GM23338 (cell line): Measurements from ENCODE around the gene KLRG1. TPM values are rescaled to one million over a fixed set of nuclear protein-coding genes. Genes with fewer than 3 reads are reported as not detected.

Experiments
- ATAC-seq: fragments of 200-7000 bp; cut with Tn5 transposase; 3 replicates; pipeline ENCODE4 v1.9.1; 2020
- DNase-seq: peaks from one replicate; pipeline ENCODE4 v3.0.0-alpha.2; 2015; ENCODE audit warnings: low spot score
- H2AFZ ChIP-seq: fragments of 200-600 bp; sonication (generic); 2 replicates; pipeline ENCODE4 v1.8.0; 2016; ENCODE audit warnings: antibody characterized with exemption, mild to moderate bottlenecking, moderate library complexity
- H3F3A ChIP-seq: fragments of 200-600 bp; sonication (generic); replicated peaks from 2 replicates; pipeline ENCODE4 v1.8.0; 2017; ENCODE audit warnings: antibody characterized with exemption, mixed run types, low read depth
- H3K27ac ChIP-seq: fragments of 200-600 bp; sonication (generic); 2 replicates; pipeline ENCODE4 v1.6.1; 2016; ENCODE audit warnings: low read depth
- H3K27me3 ChIP-seq: fragments of 200-600 bp; sonication (generic); 2 replicates; pipeline ENCODE4 v1.8.0; 2016; ENCODE audit warnings: mild to moderate bottlenecking, mixed run types, moderate library complexity; ENCODE audit not compliant: insufficient read depth
- H3K36me3 ChIP-seq: fragments of 200-600 bp; sonication (generic); 2 replicates; pipeline ENCODE4 v1.8.0; 2016; ENCODE audit warnings: mild to moderate bottlenecking; ENCODE audit not compliant: insufficient read depth
- H3K4me1 ChIP-seq: fragments of 200-600 bp; sonication (generic); 2 replicates; pipeline ENCODE4 v1.8.0; 2016; ENCODE audit warnings: mild to moderate bottlenecking, moderate library complexity; ENCODE audit not compliant: insufficient read depth
- H3K4me2 ChIP-seq: fragments of 200-600 bp; sonication (generic); 2 replicates; pipeline ENCODE4 v1.7.1; 2017; ENCODE audit warnings: mixed run types
- H3K4me3 ChIP-seq: fragments of 200-600 bp; sonication (generic); 2 replicates; pipeline ENCODE4 v1.6.1; 2016; ENCODE audit warnings: mixed run types
- H3K79me2 ChIP-seq: fragments of 200-600 bp; sonication (generic); replicated peaks from 2 replicates; pipeline ENCODE4 v1.8.0; 2017; ENCODE audit warnings: mild to moderate bottlenecking; ENCODE audit not compliant: insufficient read depth
- H3K9me2 ChIP-seq: fragments of 200-600 bp; sonication (generic); 2 replicates; pipeline ENCODE4 v1.8.0; 2017; ENCODE audit not compliant: insufficient read depth
- H4K20me1 ChIP-seq: fragments of 200-600 bp; sonication (generic); replicated peaks from 2 replicates; pipeline ENCODE4 v1.8.0; 2017; ENCODE audit warnings: mild to moderate bottlenecking; ENCODE audit not compliant: insufficient read depth
- H3K27ac Mint-ChIP-seq: 2 replicates; pipeline ENCODE4 v1.8.0; 2020; ENCODE audit warnings: inconsistent platforms, mild to moderate bottlenecking, moderate library complexity, mixed read lengths
- H3K27me3 Mint-ChIP-seq: 3 replicates; pipeline ENCODE4 v1.8.0; 2022; ENCODE audit warnings: low read depth, mild to moderate bottlenecking, moderate library complexity, mixed read lengths, inconsistent platforms; ENCODE audit not compliant: insufficient read depth, poor library complexity
- H3K36me3 Mint-ChIP-seq: 3 replicates; pipeline ENCODE4 v1.8.0; 2021; ENCODE audit warnings: low read depth, mild to moderate bottlenecking, inconsistent platforms, moderate library complexity, mixed read lengths
- H3K4me1 Mint-ChIP-seq: 3 replicates; pipeline ENCODE4 v1.8.0; 2020; ENCODE audit warnings: mild to moderate bottlenecking, inconsistent platforms, mixed read lengths
- H3K4me3 Mint-ChIP-seq: 3 replicates; pipeline ENCODE4 v1.8.0; 2021; ENCODE audit warnings: moderate library complexity, mild to moderate bottlenecking, inconsistent platforms, mixed read lengths
- H3K9me3 Mint-ChIP-seq: 3 replicates; pipeline ENCODE4 v1.8.0; 2020; ENCODE audit warnings: moderate library complexity, mild to moderate bottlenecking, inconsistent platforms, mixed read lengths
- CREB1 ChIP-seq: fragments of 250-450 bp; sonication (Bioruptor Pico); IDR thresholded peaks from 2 replicates; pipeline ENCODE4 v1.5.0; 2020; ENCODE audit warnings: low read depth, mild to moderate bottlenecking, moderate library complexity
- CTCF ChIP-seq, 2 experiments: fragments of 200-600 bp in 1 of 2; sonication (generic) in 1 of 2; conservative IDR thresholded peaks; 2 replicates each; pipeline versions ENCODE4 v1.5.1 to v1.6.1; 2016 to 2017; ENCODE audit warnings: antibody characterized with exemption in 2 of 2, low read depth in 2 of 2, mild to moderate bottlenecking in 2 of 2, moderate library complexity in 1 of 2
- ETS1 ChIP-seq: IDR thresholded peaks from 2 replicates; pipeline ENCODE4 v1.6.1; 2016; ENCODE audit warnings: antibody characterized with exemption
- EZH2 ChIP-seq: fragments of 200-600 bp; sonication (generic); IDR thresholded peaks from one replicate; pipeline ENCODE4 v1.8.0; 2017; ENCODE audit warnings: antibody characterized with exemption, mild to moderate bottlenecking, low read depth; ENCODE audit not compliant: unreplicated experiment
- JUNB ChIP-seq: IDR thresholded peaks from one replicate; pipeline ENCODE4 v1.6.1; 2016; ENCODE audit warnings: antibody characterized with exemption; ENCODE audit not compliant: unreplicated experiment
- NANOG ChIP-seq: IDR thresholded peaks from 2 replicates; pipeline ENCODE4 v1.6.1; 2016; ENCODE audit warnings: antibody characterized with exemption, borderline replicate concordance
- POLR2AphosphoS5 ChIP-seq: IDR thresholded peaks from 2 replicates; pipeline ENCODE4 v1.6.1; 2016; ENCODE audit warnings: antibody characterized with exemption, low read depth
- ZNF331 ChIP-seq: fragments of 250-450 bp; sonication (Bioruptor Pico); IDR thresholded peaks from 2 replicates; pipeline ENCODE4 v1.5.0; 2020; ENCODE audit warnings: low read depth, mild to moderate bottlenecking, moderate library complexity
- ZNF462 ChIP-seq: fragments of 250-450 bp; sonication (Bioruptor Pico); IDR thresholded peaks from 2 replicates; pipeline ENCODE4 v1.5.0; 2020; ENCODE audit warnings: mild to moderate bottlenecking, moderate library complexity
- polyA plus RNA-seq: library from polyadenylated mRNA; unstranded; fragments of >200 nt; fragmentation: Nextera tagmentation; extraction: Ambion mirVana; gene quantifications from 2 replicates; pipeline ENCODE4 v1.2.1, GENCODE V29; 2016
- total RNA-seq: library from RNA; depleted of rRNA; stranded (reverse); fragments of >200 nt; shearing (Covaris generic); gene quantifications from 2 replicates; pipeline ENCODE4 v1.2.3, GENCODE V29; 2014

The KLRG1 gene
- total and polyA plus RNA-seq, 2 experiments from 2014 or later, result 5.1 to 7.9 TPM

GRCh38 chr12:8948701-8949341 lies 40.5 kb upstream of the KLRG1 start (continued):
- TF ChIP-seq ZNF462 (no peak), JUNB (no peak), NANOG (no peak)

- H3K27me3 ChIP-seq, result no peaks in the 10 kb centered on the region
- peaks cover 43% of the 10 kb centered on the region for H3K79me2 ChIP-seq
- peak within 1 kb of the TSS; percentile 95 for H3K4me2 ChIP-seq
- H4K20me1 ChIP-seq, result peaks cover 31% of the 10 kb centered on the region
- peaks cover 3% of the 10 kb centered on the region for H3K27me3 Mint-ChIP-seq
- TF ChIP-seq EZH2 (no peak), POLR2AphosphoS5 (peak; percentile 70), CTCF (conservative IDR thresholded peaks at IDR 0.05; ENCODE audit: low read depth in 2 of 2) (peak; percentile 37 to 79), ZNF331 (CRISPR knock-in tag) (no peak), CREB1 (CRISPR knock-in tag) (peak; percentile 94), ETS1 (peak; percentile 90)
- H3K4me1 ChIP-seq, result peaks cover 12% of the 10 kb centered on the region; the same call in 1 of the 2 replicates
- peak within 1 kb of the TSS; percentile 86 for H3K4me3 ChIP-seq
- peak; percentile 99 for DNase-seq
- H3F3A ChIP-seq, result peaks cover 23% of the 10 kb centered on the region
- H3K36me3 Mint-ChIP-seq, result peaks cover 47% of the 10 kb centered on the region
- H3K9me3 Mint-ChIP-seq, result peaks cover 32% of the 10 kb centered on the region
- peak; percentile 91 for ATAC-seq
- peak within 1 kb of the TSS; percentile 85 for H3K27ac Mint-ChIP-seq
- peak within 1 kb of the TSS; percentile 86 for H2AFZ ChIP-seq
- peaks cover 12% of the 10 kb centered on the region for H3K4me1 Mint-ChIP-seq
- no peaks in the 10 kb centered on the region for H3K9me2 ChIP-seq
- peak within 1 kb of the TSS; percentile 91 for H3K4me3 Mint-ChIP-seq
- H3K27ac ChIP-seq, result peak within 1 kb of the TSS; percentile 97
- peaks cover 26% of the 10 kb centered on the region; the same call in 1 of the 2 replicates for H3K36me3 ChIP-seq
These were observed 39.8 kb upstream of the KLRG1 start, which contains the start of gene M6PR for GRCh38 chr12:8949342-8950220. M6PR (minus strand) TSS chr12:8949645; CDS start chr12:8946404, 3,241 bp downstream.
